WTC11 (cell line): ENCODE measurements around the gene UBAP1. TPM values are rescaled to one million over a fixed set of nuclear protein-coding genes. Genes with fewer than 3 reads are reported as not detected.
A peak's percentile ranks its signal among the peaks of the same experiment; 100 is the strongest.
"Not testable (repeated sequence)": the region's sequence is repeated elsewhere in the genome, so short reads cannot be mapped to it uniquely, and the experiment has no call there.

Source experiments
- ATAC-seq: fragments of 200-7000 bp; cut with Tn5 transposase; 2 replicates; pipeline ENCODE4 v1.10.0; 2021; ENCODE audit warnings: mild to moderate bottlenecking, moderate library complexity
- CTCF ChIA-PET: fragments of 300-600 bp; sonication (Branson Sonifier 250); formaldehyde crosslinking; loops from one replicate; lab custom pipeline; 2021; ENCODE audit warnings: antibody characterized with exemption; lab: Charles Lee
- POLR2A ChIA-PET: fragments of 350-600 bp; sonication (Branson Sonifier 250); formaldehyde crosslinking; loops from one replicate; lab custom pipeline; 2021; ENCODE audit warnings: antibody characterized with exemption; lab: Charles Lee
- DNase-seq: peaks from one replicate; pipeline ENCODE4 v3.0.0; 2021; ENCODE audit warnings: low spot score
- H3K27ac Mint-ChIP-seq: 2 replicates; pipeline ENCODE4 v1.8.0; 2021; ENCODE audit warnings: mixed read lengths
- H3K27me3 Mint-ChIP-seq: 2 replicates; pipeline ENCODE4 v1.8.0; 2021; ENCODE audit warnings: low read depth, mild to moderate bottlenecking, moderate library complexity, mixed read lengths
- H3K36me3 Mint-ChIP-seq: 2 replicates; pipeline ENCODE4 v1.8.0; 2021; ENCODE audit warnings: mixed read lengths
- H3K4me1 Mint-ChIP-seq: 2 replicates; pipeline ENCODE4 v1.8.0; 2022; ENCODE audit warnings: mixed read lengths
- H3K4me3 Mint-ChIP-seq: 2 replicates; pipeline ENCODE4 v1.8.0; 2021; ENCODE audit warnings: mild to moderate bottlenecking, moderate library complexity, mixed read lengths
- H3K9me3 Mint-ChIP-seq: 2 replicates; pipeline ENCODE4 v1.8.0; 2021; ENCODE audit warnings: mixed read lengths
- ATF1 ChIP-seq: sonication (generic); formaldehyde crosslinking; IDR thresholded peaks from 2 replicates; pipeline ENCODE4 v1.8.1; 2023; ENCODE audit warnings: mild to moderate bottlenecking, moderate library complexity, missing genetic modification reagents
- CREB1 ChIP-seq: sonication (generic); formaldehyde crosslinking; IDR thresholded peaks from 2 replicates; pipeline ENCODE4 v1.8.0; 2023; ENCODE audit warnings: mild to moderate bottlenecking, missing genetic modification reagents
- EMX1 ChIP-seq: fragments of 250-450 bp; sonication (Bioruptor Pico); IDR thresholded peaks from 2 replicates; pipeline ENCODE4 v1.8.0; 2021; ENCODE audit warnings: mild to moderate bottlenecking
- ETV6 ChIP-seq: sonication (generic); formaldehyde crosslinking; IDR thresholded peaks from 2 replicates; pipeline ENCODE4 v1.8.1; 2022; ENCODE audit warnings: mild to moderate bottlenecking, missing genetic modification reagents
- JAZF1 ChIP-seq: fragments of 250-450 bp; sonication (Bioruptor Pico); IDR thresholded peaks from 2 replicates; pipeline ENCODE4 v1.9.0; 2021; ENCODE audit warnings: moderate library complexity, mild to moderate bottlenecking, inconsistent platforms
- JUN ChIP-seq: sonication (generic); formaldehyde crosslinking; IDR thresholded peaks from 2 replicates; pipeline ENCODE4 v1.8.0; 2023; ENCODE audit warnings: mild to moderate bottlenecking, missing genetic modification reagents
- KAT7 ChIP-seq: sonication (generic); formaldehyde crosslinking; IDR thresholded peaks from 2 replicates; pipeline ENCODE4 v1.8.1; 2023; ENCODE audit warnings: missing genetic modification reagents, mild to moderate bottlenecking, borderline replicate concordance
- MYBL2 ChIP-seq: sonication (generic); formaldehyde crosslinking; IDR thresholded peaks from 2 replicates; pipeline ENCODE4 v1.8.1; 2023; ENCODE audit warnings: mild to moderate bottlenecking, moderate library complexity, missing genetic modification reagents
- NFYB ChIP-seq: sonication (generic); formaldehyde crosslinking; conservative IDR thresholded peaks from 2 replicates; pipeline ENCODE4 v1.8.0; 2022; ENCODE audit warnings: low read depth, missing genetic modification reagents
- SMAD3 ChIP-seq: sonication (generic); formaldehyde crosslinking; IDR thresholded peaks from 2 replicates; pipeline ENCODE4 v1.8.0; 2022; ENCODE audit warnings: missing genetic modification reagents, mild to moderate bottlenecking, borderline replicate concordance
- SOX15 ChIP-seq: fragments of 250-450 bp; sonication (Bioruptor Pico); IDR thresholded peaks from 2 replicates; pipeline ENCODE4 v1.9.0; 2021; ENCODE audit warnings: mild to moderate bottlenecking
- total RNA-seq: library from RNA; stranded (reverse); gene quantifications from 3 replicates; pipeline ENCODE4 v1.2.3, GENCODE V29; 2021
- TF ChIP-seq, protein P1 (sequence below): sonication (generic); formaldehyde crosslinking; IDR thresholded peaks from 2 replicates; pipeline ENCODE4 v1.8.0; 2022; ENCODE audit warnings: mild to moderate bottlenecking, missing genetic modification reagents
- TF ChIP-seq, protein P2 (sequence below): fragments of 250-450 bp; sonication (Bioruptor Pico); IDR thresholded peaks from 2 replicates; pipeline ENCODE4 v1.8.0; 2021; ENCODE audit warnings: mild to moderate bottlenecking
- TF ChIP-seq, protein P3 (sequence below): fragments of 250-450 bp; sonication (Bioruptor Pico); IDR thresholded peaks from 2 replicates; pipeline ENCODE4 v2.1.2; 2022; ENCODE audit warnings: mild to moderate bottlenecking, moderate library complexity
- TF ChIP-seq, protein P4 (sequence below): sonication (generic); formaldehyde crosslinking; IDR thresholded peaks from 2 replicates; pipeline ENCODE4 v1.8.0; 2022; ENCODE audit warnings: mild to moderate bottlenecking, missing genetic modification reagents
- TF ChIP-seq, protein P5 (sequence below): sonication (generic); formaldehyde crosslinking; conservative IDR thresholded peaks from 2 replicates; pipeline ENCODE4 v1.8.1; 2022; ENCODE audit warnings: mild to moderate bottlenecking, missing genetic modification reagents
- TF ChIP-seq, protein P6 (sequence below): sonication (generic); formaldehyde crosslinking; IDR thresholded peaks from 2 replicates; pipeline ENCODE4 v1.8.1; 2022; ENCODE audit warnings: low read depth, missing genetic modification reagents, borderline replicate concordance
- TF ChIP-seq, protein P7 (sequence below): fragments of 250-450 bp; sonication (Bioruptor Pico); conservative IDR thresholded peaks from 2 replicates; pipeline ENCODE4 v1.9.0; 2021; ENCODE audit warnings: mild to moderate bottlenecking
- TF ChIP-seq, protein P8 (sequence below): sonication (generic); formaldehyde crosslinking; IDR thresholded peaks from 2 replicates; pipeline ENCODE4 v1.8.0; 2022; ENCODE audit warnings: missing genetic modification reagents

The UBAP1 gene
- total RNA-seq, 1 experiment from 2014 or later: 23.9 TPM

DNA sequence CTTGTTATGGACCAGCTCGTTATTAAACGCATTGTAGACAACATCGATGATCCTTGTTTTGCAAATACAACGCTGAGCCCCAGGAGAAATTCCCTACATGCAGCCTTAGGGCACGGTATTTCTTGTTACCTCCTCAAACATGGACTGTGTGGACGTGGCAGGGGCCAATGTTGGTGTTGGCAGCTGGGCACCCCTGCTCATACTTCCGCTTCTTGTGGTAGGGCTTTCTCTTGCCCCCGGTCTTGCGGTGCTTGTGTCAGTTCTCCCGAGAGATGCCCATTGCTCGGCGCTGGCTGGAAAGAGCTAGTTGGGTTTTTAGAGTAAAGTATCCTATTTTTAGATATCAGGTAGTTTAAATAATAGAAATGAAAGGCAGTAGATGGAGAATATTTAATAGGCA is 45.5 kb downstream of the UBAP1 start:
- H3K4me1 Mint-ChIP-seq: peaks cover 3% of the 10 kb centered on the region
- no peak overlapping the region for H3K4me3 Mint-ChIP-seq
- no peak for TF ChIP-seq MYBL2
- TF ChIP-seq, protein P1, sequence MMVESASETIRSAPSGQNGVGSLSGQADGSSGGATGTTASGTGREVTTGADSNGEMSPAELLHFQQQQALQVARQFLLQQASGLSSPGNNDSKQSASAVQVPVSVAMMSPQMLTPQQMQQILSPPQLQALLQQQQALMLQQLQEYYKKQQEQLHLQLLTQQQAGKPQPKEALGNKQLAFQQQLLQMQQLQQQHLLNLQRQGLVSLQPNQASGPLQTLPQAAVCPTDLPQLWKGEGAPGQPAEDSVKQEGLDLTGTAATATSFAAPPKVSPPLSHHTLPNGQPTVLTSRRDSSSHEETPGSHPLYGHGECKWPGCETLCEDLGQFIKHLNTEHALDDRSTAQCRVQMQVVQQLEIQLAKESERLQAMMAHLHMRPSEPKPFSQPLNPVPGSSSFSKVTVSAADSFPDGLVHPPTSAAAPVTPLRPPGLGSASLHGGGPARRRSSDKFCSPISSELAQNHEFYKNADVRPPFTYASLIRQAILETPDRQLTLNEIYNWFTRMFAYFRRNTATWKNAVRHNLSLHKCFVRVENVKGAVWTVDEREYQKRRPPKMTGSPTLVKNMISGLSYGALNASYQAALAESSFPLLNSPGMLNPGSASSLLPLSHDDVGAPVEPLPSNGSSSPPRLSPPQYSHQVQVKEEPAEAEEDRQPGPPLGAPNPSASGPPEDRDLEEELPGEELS (CRISPR knock-in tag): no peak
- TF ChIP-seq, protein P2, sequence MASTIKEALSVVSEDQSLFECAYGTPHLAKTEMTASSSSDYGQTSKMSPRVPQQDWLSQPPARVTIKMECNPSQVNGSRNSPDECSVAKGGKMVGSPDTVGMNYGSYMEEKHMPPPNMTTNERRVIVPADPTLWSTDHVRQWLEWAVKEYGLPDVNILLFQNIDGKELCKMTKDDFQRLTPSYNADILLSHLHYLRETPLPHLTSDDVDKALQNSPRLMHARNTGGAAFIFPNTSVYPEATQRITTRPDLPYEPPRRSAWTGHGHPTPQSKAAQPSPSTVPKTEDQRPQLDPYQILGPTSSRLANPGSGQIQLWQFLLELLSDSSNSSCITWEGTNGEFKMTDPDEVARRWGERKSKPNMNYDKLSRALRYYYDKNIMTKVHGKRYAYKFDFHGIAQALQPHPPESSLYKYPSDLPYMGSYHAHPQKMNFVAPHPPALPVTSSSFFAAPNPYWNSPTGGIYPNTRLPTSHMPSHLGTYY (CRISPR knock-in tag): no peak
- TF ChIP-seq, protein P3, sequence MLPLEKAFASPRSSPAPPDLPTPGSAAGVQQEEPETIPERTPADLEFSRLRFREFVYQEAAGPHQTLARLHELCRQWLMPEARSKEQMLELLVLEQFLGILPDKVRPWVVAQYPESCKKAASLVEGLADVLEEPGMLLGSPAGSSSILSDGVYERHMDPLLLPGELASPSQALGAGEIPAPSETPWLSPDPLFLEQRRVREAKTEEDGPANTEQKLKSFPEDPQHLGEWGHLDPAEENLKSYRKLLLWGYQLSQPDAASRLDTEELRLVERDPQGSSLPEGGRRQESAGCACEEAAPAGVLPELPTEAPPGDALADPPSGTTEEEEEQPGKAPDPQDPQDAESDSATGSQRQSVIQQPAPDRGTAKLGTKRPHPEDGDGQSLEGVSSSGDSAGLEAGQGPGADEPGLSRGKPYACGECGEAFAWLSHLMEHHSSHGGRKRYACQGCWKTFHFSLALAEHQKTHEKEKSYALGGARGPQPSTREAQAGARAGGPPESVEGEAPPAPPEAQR (CRISPR knock-in tag): no peak
- no peak for TF ChIP-seq EMX1 (CRISPR knock-in tag)
- TF ChIP-seq ATF1 (CRISPR knock-in tag): no peak
- TF ChIP-seq, protein P4, sequence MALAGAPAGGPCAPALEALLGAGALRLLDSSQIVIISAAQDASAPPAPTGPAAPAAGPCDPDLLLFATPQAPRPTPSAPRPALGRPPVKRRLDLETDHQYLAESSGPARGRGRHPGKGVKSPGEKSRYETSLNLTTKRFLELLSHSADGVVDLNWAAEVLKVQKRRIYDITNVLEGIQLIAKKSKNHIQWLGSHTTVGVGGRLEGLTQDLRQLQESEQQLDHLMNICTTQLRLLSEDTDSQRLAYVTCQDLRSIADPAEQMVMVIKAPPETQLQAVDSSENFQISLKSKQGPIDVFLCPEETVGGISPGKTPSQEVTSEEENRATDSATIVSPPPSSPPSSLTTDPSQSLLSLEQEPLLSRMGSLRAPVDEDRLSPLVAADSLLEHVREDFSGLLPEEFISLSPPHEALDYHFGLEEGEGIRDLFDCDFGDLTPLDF (CRISPR knock-in tag): no peak
- TF ChIP-seq, protein P5, sequence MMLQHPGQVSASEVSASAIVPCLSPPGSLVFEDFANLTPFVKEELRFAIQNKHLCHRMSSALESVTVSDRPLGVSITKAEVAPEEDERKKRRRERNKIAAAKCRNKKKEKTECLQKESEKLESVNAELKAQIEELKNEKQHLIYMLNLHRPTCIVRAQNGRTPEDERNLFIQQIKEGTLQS (CRISPR knock-in tag): no peak
- TF ChIP-seq SMAD3 (CRISPR knock-in tag): no peak
- TF ChIP-seq KAT7: no peak
- no peak for TF ChIP-seq NFYB (CRISPR knock-in tag)
- TF ChIP-seq CREB1 (CRISPR knock-in tag): no peak
- TF ChIP-seq JUN (CRISPR knock-in tag): no peak
- TF ChIP-seq, protein P6, sequence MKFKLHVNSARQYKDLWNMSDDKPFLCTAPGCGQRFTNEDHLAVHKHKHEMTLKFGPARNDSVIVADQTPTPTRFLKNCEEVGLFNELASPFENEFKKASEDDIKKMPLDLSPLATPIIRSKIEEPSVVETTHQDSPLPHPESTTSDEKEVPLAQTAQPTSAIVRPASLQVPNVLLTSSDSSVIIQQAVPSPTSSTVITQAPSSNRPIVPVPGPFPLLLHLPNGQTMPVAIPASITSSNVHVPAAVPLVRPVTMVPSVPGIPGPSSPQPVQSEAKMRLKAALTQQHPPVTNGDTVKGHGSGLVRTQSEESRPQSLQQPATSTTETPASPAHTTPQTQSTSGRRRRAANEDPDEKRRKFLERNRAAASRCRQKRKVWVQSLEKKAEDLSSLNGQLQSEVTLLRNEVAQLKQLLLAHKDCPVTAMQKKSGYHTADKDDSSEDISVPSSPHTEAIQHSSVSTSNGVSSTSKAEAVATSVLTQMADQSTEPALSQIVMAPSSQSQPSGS (CRISPR knock-in tag): no peak
- no peak for TF ChIP-seq SOX15 (CRISPR knock-in tag)
- no peak for TF ChIP-seq JAZF1
- TF ChIP-seq, protein P7, sequence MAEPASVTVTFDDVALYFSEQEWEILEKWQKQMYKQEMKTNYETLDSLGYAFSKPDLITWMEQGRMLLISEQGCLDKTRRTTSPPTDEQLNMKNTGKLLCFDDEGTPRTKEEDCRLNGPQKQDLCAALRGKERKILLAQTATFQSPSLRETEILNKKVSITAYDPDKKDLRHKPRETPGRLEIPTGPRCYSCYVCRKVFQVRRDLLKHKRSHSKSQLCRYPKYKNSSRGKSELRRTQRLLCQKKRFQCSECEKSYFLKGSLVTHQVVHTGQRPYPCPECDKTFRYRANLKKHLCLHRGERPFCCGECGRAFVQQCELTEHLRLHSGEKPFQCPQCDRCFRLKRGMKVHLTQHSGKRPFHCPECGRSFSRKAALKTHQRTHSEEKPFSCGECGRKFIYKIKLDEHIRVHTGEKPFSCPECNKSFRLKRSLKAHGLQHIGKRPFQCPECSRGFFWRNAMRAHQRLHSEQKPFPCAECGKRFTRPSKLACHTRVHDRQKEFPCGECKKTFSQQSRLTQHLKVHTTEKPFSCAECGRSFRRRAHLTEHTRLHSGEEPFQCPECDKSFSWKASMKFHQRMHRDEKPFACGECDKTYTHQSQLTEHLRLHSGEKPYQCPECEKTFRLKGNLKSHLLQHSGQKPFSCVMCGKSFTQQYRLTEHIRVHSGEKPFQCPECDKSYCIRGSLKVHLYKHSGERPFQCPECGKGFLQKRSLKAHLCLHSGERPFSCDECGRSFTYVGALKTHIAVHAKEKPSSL (CRISPR knock-in tag): no peak
- TF ChIP-seq, protein P8, sequence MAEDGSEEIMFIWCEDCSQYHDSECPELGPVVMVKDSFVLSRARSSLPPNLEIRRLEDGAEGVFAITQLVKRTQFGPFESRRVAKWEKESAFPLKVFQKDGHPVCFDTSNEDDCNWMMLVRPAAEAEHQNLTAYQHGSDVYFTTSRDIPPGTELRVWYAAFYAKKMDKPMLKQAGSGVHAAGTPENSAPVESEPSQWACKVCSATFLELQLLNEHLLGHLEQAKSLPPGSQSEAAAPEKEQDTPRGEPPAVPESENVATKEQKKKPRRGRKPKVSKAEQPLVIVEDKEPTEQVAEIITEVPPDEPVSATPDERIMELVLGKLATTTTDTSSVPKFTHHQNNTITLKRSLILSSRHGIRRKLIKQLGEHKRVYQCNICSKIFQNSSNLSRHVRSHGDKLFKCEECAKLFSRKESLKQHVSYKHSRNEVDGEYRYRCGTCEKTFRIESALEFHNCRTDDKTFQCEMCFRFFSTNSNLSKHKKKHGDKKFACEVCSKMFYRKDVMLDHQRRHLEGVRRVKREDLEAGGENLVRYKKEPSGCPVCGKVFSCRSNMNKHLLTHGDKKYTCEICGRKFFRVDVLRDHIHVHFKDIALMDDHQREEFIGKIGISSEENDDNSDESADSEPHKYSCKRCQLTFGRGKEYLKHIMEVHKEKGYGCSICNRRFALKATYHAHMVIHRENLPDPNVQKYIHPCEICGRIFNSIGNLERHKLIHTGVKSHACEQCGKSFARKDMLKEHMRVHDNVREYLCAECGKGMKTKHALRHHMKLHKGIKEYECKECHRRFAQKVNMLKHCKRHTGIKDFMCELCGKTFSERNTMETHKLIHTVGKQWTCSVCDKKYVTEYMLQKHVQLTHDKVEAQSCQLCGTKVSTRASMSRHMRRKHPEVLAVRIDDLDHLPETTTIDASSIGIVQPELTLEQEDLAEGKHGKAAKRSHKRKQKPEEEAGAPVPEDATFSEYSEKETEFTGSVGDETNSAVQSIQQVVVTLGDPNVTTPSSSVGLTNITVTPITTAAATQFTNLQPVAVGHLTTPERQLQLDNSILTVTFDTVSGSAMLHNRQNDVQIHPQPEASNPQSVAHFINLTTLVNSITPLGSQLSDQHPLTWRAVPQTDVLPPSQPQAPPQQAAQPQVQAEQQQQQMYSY (CRISPR knock-in tag): no peak
- TF ChIP-seq ETV6 (CRISPR knock-in tag): no peak
- POLR2A ChIA-PET: no interaction called here
- no peak for DNase-seq
- H3K36me3 Mint-ChIP-seq: no peaks in the 10 kb centered on the region
- no peak for ATAC-seq
- no peaks in the 10 kb centered on the region for H3K9me3 Mint-ChIP-seq
- no peaks in the 10 kb centered on the region for H3K27me3 Mint-ChIP-seq
- peak overlapping the region; percentile 13; the same call in 1 of the 2 replicates for H3K27ac Mint-ChIP-seq
- CTCF ChIA-PET: interaction anchor here (1.0 kb wide), 1 partner anchor 29 kb away, joined by 5 read pairs; no protein-coding TSS in a partner anchor

DNA sequence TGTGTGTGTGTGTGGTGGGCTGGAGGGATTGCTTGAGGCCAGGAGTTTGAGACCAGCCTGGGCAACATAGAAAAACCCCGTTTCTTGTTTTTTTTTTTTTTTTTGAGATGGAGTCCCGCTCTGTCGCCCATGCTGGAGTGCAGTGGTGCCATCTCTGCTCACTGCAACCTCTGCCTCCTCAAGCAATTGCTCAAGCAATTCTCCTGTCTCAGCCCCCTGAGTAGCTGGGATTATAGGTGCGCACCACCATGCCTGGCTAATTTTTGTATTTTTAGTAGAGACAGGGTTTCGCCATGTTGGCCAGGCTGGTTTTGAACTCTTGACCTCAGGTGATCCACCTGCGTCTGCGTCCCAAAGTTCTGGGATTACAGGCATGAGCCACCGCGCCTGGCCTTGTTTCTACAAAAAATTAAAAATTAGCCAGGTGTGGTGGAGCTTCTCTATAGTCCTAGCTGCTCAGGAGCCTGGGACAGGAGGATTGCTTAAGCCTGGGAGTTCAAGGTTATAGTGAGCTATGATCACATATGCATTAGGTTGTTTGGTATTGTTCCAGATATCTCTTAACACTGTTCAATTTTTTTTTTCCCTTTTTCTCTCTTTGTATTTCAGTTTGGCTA is 47.4 kb downstream of the UBAP1 start:
- POLR2A ChIA-PET, H3K36me3 Mint-ChIP-seq, DNase-seq, CTCF ChIA-PET, H3K9me3 Mint-ChIP-seq, H3K27me3 Mint-ChIP-seq, H3K27ac Mint-ChIP-seq, H3K4me1 Mint-ChIP-seq, H3K4me3 Mint-ChIP-seq, ATAC-seq: not testable (repeated sequence)
